ENCODE data around the gene PDZD4.

GRCh38 chrX:153784325-153784967 is 45.9 kb downstream of the PDZD4 start:
- TF ChIP-seq POLR2A (IDR thresholded peaks at IDR 0.05), result no peak
- no peak for TF ChIP-seq CTCF (IDR thresholded peaks at IDR 0.05)
- TF ChIP-seq POLR2AphosphoS5 (IDR thresholded peaks at IDR 0.05), result no peak
